Measurements from ENCODE around the gene ABCB9. TPM values are rescaled to one million over a fixed set of nuclear protein-coding genes. Genes with fewer than 3 reads are reported as not detected.

Gene ABCB9
- total RNA-seq, 1 experiment from 2014 or later: 9.6 TPM

DNA sequence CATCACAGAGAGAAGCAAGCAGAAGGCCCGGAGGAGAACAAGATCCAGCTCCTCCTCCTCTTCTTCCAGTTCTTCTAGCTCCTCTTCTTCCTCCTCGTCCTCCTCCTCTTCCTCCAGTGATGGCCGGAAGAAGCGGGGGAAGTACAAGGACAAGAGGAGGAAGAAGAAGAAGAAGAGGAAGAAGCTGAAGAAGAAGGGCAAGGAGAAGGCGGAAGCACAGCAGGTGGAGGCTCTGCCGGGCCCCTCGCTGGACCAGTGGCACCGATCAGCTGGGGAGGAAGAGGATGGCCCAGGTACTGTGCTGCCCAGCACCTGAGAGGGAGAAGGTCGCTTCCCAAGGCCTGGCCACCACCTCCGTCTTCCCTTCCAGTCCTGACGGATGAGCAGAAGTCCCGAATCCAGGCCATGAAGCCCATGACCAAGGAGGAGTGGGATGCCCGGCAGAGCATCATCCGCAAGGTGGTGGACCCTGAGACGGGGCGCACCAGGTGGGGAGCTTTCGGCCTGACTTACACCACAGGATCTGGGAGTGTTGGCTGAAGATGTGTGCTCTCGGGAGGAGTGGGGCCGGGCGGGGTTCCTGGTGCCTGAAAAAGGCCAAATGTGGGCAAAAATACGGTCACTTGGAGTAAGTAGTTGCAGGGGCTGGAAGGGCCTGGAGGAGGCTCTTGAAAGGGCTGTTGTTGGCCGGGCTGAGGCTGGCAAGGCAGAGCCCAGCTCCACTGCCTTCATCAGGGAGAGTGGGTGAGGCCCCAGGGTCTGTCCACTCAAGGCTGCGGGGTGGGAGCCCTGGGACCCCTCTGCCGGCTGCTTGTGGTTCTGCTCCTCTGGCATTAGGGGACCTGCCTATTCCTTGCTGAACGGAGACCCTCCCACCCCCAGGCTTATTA lies 15.6 kb upstream of the ABCB9 start:
- no peak for DNase-seq (ENCODE audit: low read depth)

DNA sequence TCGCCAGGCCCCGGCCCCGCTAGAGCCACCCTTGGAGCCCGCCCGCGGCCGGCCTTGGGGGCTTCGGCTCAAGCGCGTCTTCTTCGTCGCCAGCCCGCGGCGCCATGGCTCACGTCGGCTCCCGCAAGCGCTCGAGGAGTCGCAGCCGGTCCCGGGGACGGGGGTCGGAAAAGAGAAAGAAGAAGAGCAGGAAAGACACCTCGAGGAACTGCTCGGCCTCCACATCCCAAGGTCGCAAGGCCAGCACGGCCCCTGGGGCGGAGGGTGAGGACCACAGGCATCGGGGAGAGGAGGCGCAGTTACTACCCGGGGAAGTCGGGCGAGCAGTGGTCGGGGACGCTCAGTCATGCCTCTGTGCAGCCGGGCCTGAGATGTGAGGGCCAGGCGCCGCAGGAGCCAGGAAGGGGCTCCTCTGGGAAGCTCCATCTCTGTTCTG lies 14.8 kb upstream of the ABCB9 start:
- DNase-seq (ENCODE audit: low read depth): no peak

DNA sequence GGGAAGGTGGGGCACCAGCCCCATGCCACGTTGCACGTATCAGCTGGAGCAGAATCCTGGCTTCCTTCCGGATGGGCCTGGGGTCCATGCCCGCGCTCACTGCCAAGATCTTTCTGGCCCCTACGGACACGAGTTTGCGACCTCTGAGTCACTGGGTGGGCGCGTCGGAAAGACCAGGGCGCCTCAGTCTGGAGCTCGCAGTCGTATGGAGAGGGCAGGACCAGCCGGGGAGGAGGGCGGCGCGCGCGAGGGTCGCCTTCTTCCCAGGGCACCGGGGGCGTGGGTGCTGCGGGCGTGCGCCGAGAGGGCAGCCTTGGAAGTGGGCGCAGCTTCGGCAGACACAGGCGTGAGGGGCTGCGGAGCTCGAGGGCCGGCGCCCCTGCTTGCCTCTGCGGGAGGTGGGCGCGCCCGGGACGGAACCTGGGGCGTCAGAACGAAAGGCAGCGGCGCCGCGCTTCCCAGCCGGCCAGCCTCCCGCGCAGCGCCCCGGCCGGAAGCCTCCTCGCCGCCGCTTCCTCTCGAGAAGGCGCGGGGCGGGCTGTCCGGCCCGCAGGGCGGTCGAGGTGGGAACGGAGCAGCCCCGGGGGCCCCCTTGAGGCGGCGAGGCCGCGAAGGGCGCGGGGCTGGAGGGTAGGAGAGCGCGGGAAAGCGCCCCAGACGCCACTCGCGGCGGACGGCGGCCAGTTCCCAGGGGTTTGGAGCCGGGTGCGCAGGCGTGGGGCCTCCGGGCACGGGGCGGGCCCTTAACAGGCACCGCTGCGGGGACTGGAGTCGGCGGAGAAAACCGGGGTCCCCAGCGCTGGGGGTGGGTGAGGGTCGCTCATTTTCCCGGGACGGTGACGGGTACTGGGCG lies 14.1 kb upstream of the ABCB9 start, which contains the start of gene ARL6IP4:
Gene ARL6IP4 (plus strand): TSS at position 499 of the 853 bp plus-strand sequence. CDS start 459 bp downstream, outside the sequence.
- DNase-seq (ENCODE audit: low read depth): peak; percentile 60

DNA sequence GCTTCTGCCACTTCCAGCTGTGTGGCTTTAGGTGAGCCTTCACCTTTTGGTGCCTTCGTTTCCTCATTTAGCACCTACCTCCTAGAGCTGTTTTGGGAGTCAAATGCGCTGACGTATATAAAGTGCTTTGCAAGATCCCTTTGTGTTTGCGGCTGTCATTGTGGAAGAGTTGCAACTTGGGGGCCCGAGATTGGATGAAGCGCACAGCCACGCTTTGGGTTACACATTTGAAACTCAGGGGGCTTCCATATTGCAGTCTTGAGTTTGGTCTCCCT lies 13.6 kb upstream of the ABCB9 start:
- DNase-seq (ENCODE audit: low read depth): no peak

DNA sequence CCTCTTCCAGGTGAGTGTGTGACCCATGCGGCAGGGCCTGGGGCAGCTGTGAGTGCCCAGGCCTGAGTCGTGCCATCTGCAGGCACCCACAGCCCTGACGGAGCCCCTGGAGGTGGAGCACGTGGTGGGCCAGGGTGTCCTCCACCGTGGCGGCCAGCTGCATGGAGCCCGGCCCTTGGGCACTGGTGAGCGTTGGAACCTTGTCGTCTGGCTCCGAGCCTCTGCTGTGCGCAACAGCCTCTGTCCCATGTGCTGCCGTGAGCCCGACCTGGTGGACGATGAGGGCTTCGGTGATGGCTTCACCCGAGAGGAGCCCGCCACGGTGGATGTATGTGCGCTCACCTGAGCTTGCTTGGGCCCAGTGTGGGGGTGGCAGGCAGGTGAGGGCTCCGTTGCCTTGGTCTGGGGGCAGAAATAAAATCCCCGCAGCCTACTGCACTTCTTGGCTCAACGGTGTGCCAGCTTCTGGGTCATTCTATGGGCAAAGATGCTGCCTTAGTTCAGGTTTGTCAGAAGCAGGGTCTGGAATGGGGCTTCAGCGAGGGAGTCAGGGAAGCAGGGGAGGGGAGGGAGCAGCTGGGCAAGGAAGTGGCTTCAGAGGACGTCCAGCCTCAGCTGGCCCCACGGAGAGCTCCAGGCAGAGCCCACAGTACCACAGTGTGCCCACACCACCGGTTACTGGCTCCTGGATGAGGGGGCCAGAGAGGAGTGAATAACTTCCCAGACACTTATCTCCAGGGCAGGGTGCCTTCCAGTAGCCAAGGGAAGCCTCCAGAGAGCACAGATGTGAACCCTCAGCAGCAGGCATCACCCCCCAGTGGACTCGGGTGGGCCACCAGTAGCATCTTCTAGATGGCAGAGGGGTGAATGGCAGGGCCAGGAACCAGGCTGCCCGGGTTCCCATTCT lies 13.0 kb upstream of the ABCB9 start:
- DNase-seq (ENCODE audit: low read depth): no peak

DNA sequence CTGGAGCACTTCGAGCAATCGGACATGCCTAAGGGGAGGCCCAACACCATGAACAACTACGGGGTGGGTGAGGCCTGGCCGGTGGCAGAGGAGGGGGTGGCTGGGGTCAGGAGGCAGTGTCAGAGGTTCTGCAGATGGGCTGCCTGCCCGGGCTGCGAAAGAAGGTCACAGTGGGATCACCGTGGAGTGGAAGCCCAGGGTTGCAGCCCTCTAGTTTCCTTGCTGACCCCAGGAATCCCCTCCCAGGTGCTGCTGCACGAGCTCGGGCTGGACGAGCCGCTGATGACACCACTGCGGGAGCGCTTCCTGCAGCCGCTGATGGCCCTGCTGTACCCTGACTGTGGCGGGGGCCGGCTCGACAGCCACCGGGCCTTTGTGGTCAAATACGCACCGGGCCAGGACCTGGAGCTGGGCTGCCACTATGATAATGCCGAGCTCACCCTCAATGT lies 12.3 kb upstream of the ABCB9 start:
- DNase-seq (ENCODE audit: low read depth): no peak

DNA sequence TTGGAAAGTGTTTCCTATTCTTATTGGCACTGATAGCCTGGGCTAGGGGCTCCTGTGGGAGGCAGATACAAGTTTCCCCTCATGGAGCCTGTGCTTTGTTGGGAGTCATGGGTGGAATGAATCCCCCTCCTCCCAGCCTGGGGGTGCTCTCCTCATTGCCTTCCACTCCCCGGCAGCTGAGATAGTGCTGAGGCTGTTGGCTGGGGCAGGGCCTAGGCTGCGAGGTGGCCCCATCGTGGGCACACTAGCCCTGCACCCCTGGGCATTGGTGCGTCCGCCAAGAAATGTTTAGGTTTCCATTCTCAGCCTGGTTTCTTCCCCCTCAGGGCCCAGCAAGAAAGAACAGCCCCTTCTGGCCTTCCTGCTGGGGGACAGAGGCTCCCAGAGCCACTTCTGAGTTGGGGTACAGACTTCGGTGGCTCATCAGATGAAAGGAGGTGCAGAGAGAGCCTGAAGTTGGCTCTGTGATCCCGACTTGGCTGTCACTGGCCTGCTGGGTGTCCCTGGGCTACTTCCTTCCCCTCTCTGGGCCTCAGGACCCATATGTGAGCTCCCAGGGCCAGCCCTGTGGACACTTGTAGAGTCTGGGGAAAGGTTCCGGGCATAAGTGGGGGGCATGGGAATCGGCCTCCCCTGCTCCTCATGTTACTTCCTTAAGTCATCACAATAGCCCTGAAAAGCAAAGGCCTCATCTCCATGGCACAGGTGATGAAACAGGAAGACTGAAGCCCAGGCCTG lies 11.6 kb upstream of the ABCB9 start:
- no peak for DNase-seq (ENCODE audit: low read depth)

DNA sequence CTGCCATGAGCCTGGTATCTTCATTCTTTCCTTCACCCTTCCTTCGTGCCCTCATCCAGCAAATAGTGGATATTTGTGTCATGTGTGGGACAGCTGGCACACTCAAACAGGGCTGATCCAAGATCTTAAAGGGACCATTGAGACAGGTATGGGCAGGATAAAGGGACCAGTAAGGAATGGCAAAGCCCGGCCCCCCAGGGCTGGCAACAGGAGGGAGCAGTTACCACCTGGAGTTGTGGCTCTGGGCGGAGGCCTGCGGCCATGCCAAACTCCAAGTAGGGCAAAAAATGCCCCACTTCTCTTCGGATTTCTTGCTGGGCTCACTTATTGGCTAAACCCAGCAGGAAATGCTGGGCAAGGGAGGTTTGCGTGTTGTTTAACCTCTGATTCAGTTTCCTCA lies 10.9 kb upstream of the ABCB9 start:
- DNase-seq (ENCODE audit: low read depth): no peak

DNA sequence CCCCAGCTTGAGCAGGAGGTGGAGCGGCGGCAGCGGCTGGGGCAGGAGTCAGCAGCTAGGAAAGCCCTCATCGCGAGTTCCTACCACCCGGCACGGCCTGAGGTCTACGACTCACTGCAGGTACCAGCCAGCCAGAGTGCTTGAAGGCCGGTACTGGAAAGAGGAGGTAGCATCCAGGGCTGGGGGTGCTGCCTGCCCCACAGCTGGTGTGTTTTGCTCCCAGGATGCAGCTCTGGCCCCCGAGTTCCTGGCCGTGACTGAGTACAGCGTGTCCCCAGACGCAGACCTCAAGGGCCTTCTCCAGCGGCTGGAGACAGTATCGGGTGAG lies 10.3 kb upstream of the ABCB9 start:
- peak; percentile 26 for DNase-seq (ENCODE audit: low read depth)

DNA sequence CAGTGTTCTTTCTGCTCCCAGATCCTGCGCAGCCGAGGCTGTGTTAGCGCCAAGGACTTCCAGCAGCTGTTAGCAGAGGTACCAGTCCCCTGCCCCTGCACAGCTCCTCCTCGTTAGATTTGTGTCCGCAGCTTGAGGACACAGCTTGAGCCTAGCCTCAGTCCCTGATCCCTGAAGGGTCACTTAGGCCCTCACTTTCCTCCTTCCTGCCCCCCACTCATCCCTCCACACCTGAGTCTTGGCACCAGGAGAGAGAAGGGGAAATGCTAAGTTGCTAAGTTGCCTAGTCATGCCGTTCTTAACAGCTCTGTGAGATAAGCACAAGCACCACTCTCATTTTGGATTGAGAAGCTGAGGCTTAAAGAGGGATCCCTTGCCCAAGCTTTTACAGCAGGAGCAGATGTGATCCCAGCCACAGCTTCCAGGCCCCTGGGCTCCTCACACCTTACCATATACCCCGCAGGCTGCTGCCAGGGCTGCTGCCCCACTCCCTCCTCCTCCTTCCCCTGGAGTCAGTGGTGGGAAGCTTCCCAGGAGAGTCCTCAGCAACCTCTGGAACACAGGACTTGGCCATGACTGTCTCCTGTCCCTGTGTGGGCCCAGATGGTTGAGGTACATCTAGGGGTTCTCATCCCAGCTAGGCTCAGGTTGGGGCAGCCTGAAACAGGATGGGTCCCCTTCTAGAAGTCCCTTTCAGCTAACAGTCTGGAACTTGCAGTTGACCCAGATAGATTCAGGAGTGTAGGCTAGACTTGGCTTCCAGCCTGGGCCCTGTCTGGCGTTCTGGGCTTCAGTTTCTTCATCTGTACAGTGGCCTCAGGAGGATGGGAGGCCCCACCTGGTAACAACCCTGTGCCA lies 9.8 kb upstream of the ABCB9 start:
- DNase-seq (ENCODE audit: low read depth): no peak

DNA sequence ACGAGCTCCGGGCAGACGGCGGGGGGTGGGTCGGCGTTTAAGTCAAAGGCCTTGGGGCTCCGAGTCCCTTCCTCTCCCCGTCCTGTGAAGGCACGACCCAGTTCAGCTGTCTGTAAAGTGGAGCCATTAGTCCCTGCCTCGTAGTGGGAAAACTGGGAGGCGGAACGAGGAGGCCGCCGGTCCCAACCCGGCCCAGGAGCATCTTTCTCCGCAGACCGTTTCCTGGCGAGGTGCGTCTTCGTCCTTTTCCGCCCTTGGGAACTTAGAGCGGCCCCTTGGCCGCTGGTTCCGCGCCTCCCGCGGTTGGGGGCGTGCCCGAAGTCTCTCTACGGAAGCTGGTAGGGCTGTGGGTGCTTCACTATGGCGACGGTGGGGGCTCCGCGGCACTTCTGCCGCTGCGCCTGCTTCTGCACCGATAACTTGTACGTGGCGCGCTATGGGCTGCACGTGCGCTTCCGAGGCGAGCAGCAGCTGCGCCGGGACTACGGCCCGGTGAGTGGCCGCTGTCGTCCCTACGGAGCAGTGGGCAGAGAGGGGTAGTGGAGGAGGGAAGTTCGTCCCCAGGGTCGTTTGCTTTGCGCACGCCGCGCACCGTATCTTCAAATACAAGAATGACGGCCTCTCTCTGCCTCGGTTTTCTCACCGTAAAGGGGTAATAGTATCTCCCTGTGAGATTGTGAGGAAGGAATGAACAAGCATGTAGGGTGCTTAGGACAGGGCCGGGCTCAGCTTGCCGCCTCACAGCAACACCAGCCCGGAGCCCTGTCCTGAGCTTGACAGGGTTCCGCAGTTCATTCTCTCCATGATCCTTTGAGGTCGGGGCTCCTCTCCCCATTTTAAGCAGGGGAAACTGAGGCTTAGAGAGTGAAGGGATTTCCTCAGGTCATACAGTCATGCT lies 8.9 kb upstream of the ABCB9 start, which contains the start of gene OGFOD2:
Gene OGFOD2 (plus strand): TSS at position 353 of the 898 bp plus-strand sequence. CDS start 8 bp downstream, at position 361.
- peak; percentile 88 for DNase-seq (ENCODE audit: low read depth)

DNA sequence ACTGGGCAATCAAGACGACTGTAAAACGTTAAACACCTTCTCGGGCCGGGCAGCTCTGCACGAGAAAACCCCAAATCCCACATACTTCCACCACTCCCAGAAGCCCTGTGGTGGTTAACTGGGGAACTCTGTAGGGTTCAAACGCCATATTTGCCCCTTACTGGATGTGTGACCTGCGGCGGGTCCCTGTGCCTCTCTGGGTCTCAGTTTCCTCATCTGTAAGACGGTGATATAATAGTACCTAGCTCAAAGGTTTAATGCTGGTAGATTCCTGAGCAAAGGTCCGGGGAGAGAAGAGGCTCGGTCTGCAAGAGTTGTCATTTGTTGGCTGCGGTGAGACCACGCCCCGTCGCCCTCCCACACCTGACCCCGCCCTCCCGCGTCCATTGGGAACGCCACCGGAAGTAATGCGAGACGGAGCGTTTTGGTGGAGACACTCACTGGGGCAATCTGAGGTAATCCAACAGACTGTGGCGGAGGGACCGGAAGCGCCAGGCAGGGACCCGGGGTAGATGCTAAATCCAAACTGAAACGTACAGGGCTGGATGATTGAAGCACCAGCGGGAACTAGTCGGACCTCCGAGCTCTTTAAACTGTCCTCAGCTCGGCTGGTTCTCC lies 8.1 kb upstream of the ABCB9 start:
- DNase-seq (ENCODE audit: low read depth): peak; percentile 96

DNA sequence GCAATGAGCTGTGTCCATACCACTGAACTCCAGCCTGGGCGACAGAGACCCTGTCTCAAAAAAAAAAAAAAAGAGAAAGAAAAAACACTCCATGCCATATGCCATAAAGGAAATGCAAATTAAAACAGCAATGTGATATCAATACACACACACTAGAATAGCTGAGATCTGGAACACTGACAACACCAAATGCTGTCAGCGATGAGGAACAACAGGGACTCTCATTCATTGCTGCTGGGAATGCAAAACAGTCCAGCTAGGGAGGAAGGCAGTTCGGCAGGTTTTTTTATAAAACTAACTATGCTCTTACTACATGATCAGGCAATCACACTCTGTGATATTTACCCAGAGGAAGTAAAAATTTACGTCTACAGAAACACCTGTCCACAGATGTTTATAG lies 3.4 kb upstream of the ABCB9 start:
- no peak for DNase-seq (ENCODE audit: low read depth)

DNA sequence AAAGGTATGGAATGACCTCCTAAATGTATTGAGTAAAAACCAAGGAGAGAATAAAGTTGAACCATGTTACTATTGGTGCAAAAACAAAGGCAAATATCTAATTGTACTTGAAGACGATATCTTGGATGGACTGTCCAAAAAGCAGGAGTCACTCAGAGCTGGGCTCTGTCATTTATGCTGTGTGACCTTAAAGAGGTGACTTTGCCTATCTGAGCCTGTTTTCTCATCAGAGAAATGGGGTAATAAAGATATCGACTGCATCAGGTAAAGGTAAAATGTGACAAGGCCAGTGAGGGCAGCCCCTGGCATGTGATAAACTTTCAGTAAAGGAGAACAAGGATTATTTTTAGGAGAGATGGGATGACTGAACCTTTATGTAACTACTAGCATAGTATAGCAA lies 1.8 kb upstream of the ABCB9 start:
- no peak for DNase-seq (ENCODE audit: low read depth)

DNA sequence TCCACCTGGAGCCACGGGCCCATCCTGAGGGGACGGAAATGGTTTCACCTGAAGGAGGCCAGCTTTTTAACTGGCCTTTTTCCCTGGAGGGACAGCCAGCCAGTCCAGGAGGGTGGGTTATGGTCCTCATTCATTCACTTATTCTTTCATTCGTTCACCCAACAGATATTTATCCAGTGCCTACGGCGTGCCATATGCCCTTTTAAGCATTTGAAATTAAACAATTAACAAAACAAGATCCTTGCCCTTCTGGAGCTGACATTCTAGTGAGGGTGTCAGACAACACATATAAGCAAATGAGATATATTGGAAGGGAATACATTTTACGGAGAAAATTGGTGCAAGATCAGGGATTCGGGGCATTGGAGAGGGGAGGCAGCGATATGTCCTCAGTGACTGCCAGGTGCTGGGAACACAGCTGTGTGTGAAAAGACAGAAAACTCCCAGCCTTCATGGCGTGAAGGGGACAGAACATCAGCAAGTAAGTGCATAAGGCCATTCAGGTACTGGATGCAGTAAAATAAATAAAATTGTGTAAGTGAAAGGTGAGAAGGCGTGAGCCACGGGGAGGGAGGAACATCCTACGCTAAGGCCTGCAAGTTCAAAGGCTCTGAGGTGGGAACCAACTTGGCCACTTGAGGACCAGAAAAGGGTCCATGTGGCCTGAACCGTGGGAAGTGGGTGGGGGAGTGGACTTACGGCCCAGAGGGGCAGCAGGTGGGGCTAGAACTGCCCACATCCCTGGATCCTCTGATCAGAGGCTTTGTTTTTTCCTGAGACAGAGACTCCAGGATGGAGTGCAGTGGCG lies 684 bp upstream of the ABCB9 start:
- DNase-seq (ENCODE audit: low read depth): no peak

DNA sequence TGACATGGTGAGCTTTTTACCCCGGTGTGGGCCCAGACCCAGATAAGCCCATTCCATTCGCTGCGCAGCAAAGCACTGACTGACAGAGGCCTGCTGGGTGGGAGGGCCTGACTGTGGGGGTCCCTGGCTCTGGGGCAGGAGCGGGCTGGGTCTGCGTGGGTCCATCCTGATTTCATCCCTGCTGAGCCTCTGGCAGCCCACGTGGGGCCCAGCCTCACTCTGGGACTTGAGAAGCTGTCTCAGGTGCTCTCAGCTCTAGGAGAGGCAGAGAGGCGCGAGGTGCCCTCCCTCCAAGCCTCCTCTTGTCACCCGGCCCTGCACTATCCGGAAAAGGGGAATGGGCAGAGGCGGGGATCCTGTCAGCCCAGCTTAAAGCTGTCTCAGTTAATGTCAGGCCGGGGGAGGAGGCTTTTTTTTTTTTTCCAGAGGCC lies 927 bp downstream of the ABCB9 start:
- DNase-seq (ENCODE audit: low read depth): no peak

DNA sequence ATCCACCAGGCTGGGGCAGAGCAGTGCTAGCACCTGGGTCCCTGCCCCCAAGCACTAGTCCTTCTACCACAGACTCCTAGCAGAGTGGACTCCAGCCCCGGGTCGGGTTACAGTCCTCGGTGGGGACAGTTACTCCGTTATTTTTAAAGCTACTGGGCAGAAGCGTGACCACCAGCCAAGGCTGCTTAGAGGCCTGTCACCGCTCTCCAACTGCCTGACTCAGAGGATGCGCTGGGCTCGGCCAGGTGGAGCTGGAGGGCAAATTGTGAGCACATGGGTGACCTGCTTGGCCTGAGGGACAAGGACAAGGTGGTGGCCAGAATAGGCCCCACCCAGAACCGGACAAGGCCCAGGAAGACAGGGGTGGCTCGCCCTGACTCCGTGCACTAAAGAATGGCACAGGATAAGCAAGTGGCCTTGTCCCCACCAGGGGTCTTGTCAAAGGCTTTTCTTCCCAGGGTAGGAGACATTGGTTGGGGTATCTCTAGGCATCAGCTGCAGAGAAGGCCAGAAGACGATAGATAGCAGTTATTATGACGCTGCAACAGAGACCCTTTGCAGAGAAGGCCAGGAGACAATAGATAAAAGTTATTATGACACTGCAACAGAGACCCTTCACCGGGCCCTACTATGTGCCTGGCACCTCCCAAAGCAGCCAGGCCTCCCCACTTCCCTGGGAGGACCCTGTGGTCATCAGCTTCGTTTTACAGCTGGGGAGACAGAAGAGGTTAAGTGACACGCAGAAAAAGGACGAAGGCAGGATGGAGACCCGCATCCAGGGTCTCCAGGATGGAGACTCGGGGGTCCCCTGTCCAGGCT lies 1.6 kb downstream of the ABCB9 start:
- no peak for DNase-seq (ENCODE audit: low read depth)
